ENCODE results near the gene MINPP1. TPM values are rescaled to one million over a fixed set of nuclear protein-coding genes. Genes with fewer than 3 reads are reported as not detected.
A peak's percentile ranks its signal among the peaks of the same experiment; 100 is the strongest.

Gene MINPP1
- total RNA-seq, 1 donor from 2014 or later = 31.5 TPM

- H3K36me3 Mint-ChIP-seq (ENCODE audit: insufficient read depth) = no peaks in the 10 kb centered on the region
- TF ChIP-seq, protein P1, sequence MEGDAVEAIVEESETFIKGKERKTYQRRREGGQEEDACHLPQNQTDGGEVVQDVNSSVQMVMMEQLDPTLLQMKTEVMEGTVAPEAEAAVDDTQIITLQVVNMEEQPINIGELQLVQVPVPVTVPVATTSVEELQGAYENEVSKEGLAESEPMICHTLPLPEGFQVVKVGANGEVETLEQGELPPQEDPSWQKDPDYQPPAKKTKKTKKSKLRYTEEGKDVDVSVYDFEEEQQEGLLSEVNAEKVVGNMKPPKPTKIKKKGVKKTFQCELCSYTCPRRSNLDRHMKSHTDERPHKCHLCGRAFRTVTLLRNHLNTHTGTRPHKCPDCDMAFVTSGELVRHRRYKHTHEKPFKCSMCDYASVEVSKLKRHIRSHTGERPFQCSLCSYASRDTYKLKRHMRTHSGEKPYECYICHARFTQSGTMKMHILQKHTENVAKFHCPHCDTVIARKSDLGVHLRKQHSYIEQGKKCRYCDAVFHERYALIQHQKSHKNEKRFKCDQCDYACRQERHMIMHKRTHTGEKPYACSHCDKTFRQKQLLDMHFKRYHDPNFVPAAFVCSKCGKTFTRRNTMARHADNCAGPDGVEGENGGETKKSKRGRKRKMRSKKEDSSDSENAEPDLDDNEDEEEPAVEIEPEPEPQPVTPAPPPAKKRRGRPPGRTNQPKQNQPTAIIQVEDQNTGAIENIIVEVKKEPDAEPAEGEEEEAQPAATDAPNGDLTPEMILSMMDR (IDR thresholded peaks at IDR 0.05; ENCODE audit: unreplicated experiment) = no peak
Observed at GRCh38 chr10:87594864-87595263, 90.2 kb downstream of the MINPP1 start.

DNA sequence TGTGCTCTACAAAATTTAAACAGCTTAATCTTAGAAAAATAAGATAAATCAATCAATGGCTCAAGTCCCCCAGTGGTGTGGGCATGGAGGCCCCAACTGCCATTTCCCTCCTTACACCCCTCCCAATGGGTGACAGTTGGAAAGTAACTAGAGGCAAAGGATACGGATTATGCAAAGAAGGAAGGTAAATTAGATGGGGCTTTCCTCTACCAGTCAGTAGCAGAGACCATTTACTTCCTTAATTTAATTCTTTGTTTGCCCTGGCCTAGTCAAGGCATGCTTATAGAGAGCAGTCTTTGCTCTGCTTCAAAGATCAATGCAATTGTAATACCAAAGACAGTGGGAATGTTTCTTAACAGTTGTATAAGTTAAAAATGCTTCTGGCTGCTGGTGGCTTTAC, 91.7 kb downstream of the MINPP1 start:
- DNase-seq (ENCODE audit: low spot score, unreplicated experiment) = no peak
- TF ChIP-seq, protein P1 (IDR thresholded peaks at IDR 0.05; ENCODE audit: unreplicated experiment) = no peak
- Mint-ChIP-seq H3K27ac (no peak overlapping the region), H3K4me1 (ENCODE audit: low read depth) (peaks cover 5% of the 10 kb centered on the region), H3K9me3 (ENCODE audit: low read depth) (no peaks in the 10 kb centered on the region), H3K4me3 (ENCODE audit: low read depth) (no peak overlapping the region), H3K27me3 (no peaks in the 10 kb centered on the region), H3K36me3 (ENCODE audit: insufficient read depth) (no peaks in the 10 kb centered on the region)

More at GRCh38 chr10:87594864-87595263, 90.2 kb downstream of the MINPP1 start:
- Mint-ChIP-seq H3K27ac (peak overlapping the region; percentile 33), H3K4me1 (ENCODE audit: low read depth) (peaks cover 5% of the 10 kb centered on the region), H3K27me3 (no peaks in the 10 kb centered on the region), H3K9me3 (ENCODE audit: low read depth) (no peaks in the 10 kb centered on the region), H3K4me3 (ENCODE audit: low read depth) (no peak overlapping the region)
- no peak for DNase-seq (ENCODE audit: low spot score, unreplicated experiment)

DNA sequence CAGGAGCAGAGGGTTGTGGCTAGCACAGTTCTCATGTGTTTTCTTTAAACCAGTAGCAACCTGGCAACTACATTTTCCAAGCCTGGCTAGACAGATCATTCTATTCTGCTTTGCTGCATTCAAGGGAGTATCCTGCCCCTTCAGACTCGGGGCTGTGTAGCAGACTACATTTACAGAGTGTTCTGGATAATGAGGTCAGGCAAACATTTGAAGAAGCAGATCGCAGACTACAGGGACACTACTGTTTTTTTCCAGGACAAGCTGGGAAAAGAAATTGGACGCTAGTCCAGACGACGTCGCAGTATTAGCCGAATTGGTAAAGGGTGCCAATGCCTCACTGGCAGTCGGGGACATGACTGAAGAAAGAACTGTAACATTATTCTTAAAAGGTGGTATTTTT, 94.0 kb downstream of the MINPP1 start:
- H3K4me3 Mint-ChIP-seq (ENCODE audit: low read depth) = no peak overlapping the region
- H3K36me3 Mint-ChIP-seq (ENCODE audit: insufficient read depth) = no peaks in the 10 kb centered on the region
- no peak overlapping the region for H3K27ac Mint-ChIP-seq
- DNase-seq (ENCODE audit: low spot score, unreplicated experiment) = no peak
- peaks cover 5% of the 10 kb centered on the region for H3K4me1 Mint-ChIP-seq (ENCODE audit: low read depth)
- H3K9me3 Mint-ChIP-seq (ENCODE audit: low read depth) = no peaks in the 10 kb centered on the region
- TF ChIP-seq, protein P1 (IDR thresholded peaks at IDR 0.05; ENCODE audit: unreplicated experiment) = no peak
- H3K27me3 Mint-ChIP-seq = no peaks in the 10 kb centered on the region

- Mint-ChIP-seq H3K4me3 (ENCODE audit: low read depth) (no peak overlapping the region), H3K9me3 (ENCODE audit: low read depth) (no peaks in the 10 kb centered on the region), H3K27ac (no peak overlapping the region), H3K4me1 (ENCODE audit: low read depth) (peaks cover 10% of the 10 kb centered on the region), H3K36me3 (ENCODE audit: insufficient read depth) (no peaks in the 10 kb centered on the region), H3K27me3 (no peaks in the 10 kb centered on the region)
- no peak for DNase-seq (ENCODE audit: low spot score, unreplicated experiment)
- TF ChIP-seq, protein P1 (IDR thresholded peaks at IDR 0.05; ENCODE audit: unreplicated experiment) = no peak
Observed at GRCh38 chr10:87600581-87600980, 95.9 kb downstream of the MINPP1 start.

Small RNA genes within 50 kb of the gene (microRNA-seq; reads per million reads assigned to microRNA genes)
- not detected for gene MIR4678 (ENCODE audit: borderline number of aligned reads, unreplicated experiment)

Other genes with a start within 250 kb of the MINPP1 start
- 9.8 and 10.7 TPM in 2 replicates for gene NUTM2D, start 147.1 kb upstream of the MINPP1 start, total RNA-seq
- 7.3 and 7.5 TPM in 2 replicates for gene PAPSS2, start 155.0 kb downstream of the MINPP1 start, total RNA-seq

All from progenitor cell of endocrine pancreas (in vitro differentiated cells).